HG03457 (cell line): ENCODE data around the gene NPHP1.
"Not testable (repeated sequence)": the region's sequence is repeated elsewhere in the genome, so short reads cannot be mapped to it uniquely, and the experiment has no call there.

Experiments
- ATAC-seq: cut with Tn5 transposase; IDR thresholded peaks from one replicate; pipeline ENCODE4 v1.9.1; 2021; ENCODE audit warnings: moderate number of reproducible peaks; ENCODE audit not compliant: unreplicated experiment

Gene NPHP1

GRCh38 chr2:110198016-110198415 is 6.8 kb downstream of the NPHP1 start:
- ATAC-seq, result no peak

GRCh38 chr2:110197452-110197851 is 7.4 kb downstream of the NPHP1 start:
- no peak for ATAC-seq

DNA sequence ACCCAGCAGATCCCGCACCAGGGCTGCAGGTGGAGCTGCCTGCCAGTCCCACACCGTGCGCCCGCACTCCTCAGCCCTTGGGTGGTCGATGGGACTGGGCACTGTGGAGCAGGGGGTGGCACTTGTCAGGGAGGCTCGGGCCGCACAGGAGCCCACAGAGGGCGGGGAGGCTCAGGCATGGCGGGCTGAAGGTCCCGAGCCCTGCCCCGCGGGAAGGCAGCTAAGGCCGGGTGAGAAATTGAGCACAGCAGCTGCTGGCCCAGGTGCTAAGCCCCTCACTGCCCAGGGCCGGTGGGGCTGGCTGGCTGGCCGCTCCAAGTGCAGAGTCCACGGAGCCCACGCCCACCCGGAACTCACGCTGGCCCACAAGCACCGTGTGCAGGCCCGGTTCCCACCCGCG is 14.6 kb downstream of the NPHP1 start:
- ATAC-seq, result not testable (repeated sequence)

DNA sequence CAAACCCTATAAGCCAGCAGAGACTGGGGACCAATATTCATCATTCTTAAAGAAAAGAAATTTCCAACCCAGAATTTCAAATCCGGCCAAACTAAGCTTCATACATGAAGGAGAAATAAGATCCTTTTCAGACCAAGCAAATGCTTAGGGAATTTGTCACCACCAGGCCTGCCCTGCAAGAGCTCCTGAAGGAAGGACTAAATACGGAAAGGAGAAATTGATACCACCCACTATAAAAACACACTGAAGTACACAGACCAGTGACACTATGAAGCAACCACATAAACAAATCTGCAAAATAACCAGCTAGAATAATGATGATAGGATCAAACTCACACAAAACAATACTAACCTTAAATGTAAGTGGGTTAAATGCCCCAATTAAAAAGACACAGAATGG is 22.4 kb downstream of the NPHP1 start:
- ATAC-seq, result no peak

GRCh38 chr2:110180036-110180435 is 24.8 kb downstream of the NPHP1 start:
- no peak for ATAC-seq

DNA sequence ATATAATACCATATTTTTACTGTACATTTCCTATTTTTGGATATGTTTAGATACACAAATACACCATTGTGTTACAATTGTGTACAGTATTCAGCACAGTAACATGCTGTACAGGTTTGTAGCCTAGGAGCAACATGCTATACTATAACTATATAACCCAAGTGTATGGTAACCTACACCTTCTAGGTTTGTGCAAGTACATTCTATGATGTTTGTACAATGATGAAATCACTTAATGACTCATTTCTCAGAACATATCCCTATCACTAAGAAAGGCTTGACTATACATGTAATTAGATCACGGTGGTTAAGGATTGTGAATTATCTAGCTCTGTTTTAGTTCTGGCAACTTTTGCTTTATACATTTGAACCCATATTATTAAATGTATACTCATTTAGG is 31.3 kb downstream of the NPHP1 start:
- ATAC-seq, result no peak

GRCh38 chr2:110172506-110172905 is 32.3 kb downstream of the NPHP1 start:
- ATAC-seq, result no peak

DNA sequence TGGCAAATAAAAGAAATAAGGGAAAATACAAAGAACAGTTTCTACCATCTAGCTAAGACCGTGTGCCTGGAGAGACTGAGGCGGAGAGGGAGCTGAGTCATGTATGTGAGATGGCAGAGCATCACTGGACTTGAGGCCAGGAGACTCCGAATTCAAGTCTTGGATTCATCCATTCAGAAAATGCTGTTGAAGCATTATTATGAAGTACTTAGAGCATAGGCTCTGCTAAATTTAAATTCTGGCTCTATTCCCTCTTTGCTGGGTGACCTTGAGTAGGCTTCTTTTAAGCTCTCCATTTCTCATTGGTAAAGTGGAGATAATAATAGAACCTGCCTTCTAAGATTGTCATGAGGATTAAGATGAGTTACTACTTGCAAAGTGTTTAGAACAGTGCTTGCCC is 34.7 kb downstream of the NPHP1 start:
- no peak for ATAC-seq

DNA sequence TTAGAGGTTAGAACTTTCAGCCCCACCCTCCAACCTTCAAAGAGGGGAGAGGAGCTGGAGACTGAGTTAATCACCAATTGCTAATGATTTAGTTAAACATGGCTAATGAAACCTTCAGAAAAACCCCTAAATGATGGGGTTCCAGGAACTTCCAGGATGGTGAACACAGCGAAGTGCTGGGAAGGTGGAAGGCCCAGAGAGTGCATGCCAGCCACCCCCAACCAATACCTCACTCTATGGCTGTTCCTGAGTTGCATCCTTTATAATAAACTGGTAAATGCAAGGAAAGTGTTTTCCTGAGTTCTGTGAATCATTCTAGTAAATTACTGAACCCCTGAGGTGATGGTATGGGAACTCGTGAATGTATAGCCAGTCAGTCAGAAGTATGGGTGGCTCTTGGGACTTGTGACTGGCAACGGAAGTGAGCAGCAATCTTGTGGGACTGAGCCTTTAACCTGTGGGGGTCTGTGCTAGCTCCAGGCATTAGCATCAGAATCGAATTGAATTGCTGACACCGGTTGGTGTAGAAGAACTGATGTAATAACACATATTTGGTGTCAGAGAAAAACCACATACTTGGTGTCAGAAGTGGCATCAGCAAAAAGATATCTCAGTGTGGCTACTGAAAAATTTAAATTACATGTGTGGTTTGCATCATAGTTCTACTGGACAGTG is 37.4 kb downstream of the NPHP1 start:
- no peak for ATAC-seq

DNA sequence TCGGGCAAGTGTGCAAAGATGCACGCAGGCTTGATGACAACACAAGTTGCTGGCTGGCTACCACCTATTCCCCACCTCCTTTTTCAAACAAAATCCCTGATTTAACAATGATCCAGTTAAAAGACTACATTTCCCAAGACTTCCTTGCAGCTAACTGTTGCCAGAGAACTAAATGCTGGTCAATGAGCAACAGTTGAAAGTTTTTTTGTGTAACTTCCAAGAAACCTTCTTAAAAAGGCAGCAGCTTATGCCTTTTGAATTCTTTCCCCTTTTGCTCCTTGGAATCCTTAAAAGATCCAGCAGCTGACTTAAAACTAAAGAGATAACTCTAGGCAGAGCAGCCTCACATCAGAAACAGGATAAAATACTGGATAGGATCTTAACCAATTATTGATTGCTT is 38.5 kb downstream of the NPHP1 start:
- ATAC-seq, result no peak

- ATAC-seq, result no peak
Observed at GRCh38 chr2:110157153-110157793, 47.5 kb downstream of the NPHP1 start.

GRCh38 chr2:110154828-110155227 is 50.0 kb downstream of the NPHP1 start:
- ATAC-seq, result not testable (repeated sequence)

- not testable (repeated sequence) for ATAC-seq
Observed at GRCh38 chr2:110154188-110154587, 50.6 kb downstream of the NPHP1 start.

DNA sequence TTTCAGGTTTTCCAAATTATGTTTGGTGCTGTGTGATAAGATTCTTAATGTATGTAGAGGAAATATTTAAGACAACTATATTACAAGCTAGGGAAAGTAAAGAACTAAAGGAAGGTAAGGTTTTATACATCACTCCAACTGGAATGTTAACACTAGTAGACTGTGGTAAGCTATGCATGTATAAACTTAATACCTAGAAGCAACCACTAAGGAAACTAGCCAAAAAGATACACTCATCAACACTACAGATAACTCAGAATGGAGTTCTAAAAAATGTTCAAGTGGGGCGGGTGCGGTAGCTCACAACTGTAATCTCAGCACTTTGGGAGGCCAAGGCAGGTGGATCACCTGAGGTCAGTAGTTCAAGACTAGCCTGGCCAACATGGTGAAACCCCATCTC is 51.4 kb downstream of the NPHP1 start:
- ATAC-seq, result no peak

- no peak for ATAC-seq
Observed at GRCh38 chr2:110152943-110153342, 51.9 kb downstream of the NPHP1 start.

- ATAC-seq, result no peak
Observed at GRCh38 chr2:110149330-110150220, 55.2 kb downstream of the NPHP1 start.

GRCh38 chr2:110146945-110147332 is 57.9 kb downstream of the NPHP1 start:
- no peak for ATAC-seq

GRCh38 chr2:110146183-110146944 is 58.4 kb downstream of the NPHP1 start:
- ATAC-seq, result no peak

- ATAC-seq, result no peak
Observed at GRCh38 chr2:110143982-110144381, 60.8 kb downstream of the NPHP1 start.

DNA sequence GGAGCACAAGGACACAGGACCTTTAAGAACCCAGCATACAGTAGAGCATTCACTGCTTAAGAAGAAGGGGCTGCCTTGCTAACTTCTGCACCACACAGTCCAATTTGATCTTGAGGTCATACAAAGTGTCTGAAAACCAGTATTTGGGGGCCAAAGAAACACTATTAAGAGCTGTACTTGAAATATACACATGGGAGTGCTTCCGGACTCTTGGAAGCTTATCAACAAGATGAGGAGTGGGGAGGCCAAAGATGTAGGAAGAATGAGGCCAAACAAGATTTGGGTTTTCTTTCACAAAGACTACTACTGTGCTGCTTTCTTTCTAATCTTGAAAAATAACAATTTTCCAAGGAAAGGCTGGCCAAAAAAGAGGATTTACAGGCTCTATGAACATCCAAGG is 64.4 kb downstream of the NPHP1 start:
- no peak for ATAC-seq

DNA sequence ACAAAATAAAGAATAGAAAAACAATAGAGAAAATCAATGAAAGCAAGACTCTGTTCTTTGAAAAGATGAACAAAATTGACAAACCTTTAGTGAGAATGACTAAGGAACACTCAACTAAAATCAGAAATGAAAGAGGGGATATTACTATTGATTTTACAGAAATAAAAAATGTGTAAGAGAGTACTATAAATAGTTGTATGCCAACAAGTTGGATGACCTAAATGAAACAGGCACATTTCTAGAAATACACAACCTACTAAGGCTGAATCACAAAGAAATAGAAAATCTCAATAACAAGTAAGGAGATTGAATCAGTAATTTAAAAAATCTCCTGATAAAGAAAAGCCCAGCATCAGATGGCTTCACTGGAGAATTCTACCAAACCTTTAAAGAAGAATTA is 70.8 kb downstream of the NPHP1 start:
- no peak for ATAC-seq
